Measurements from ENCODE around the gene ATP1B3. TPM values are rescaled to one million over a fixed set of nuclear protein-coding genes. Genes with fewer than 3 reads are reported as not detected.

ATP1B3 gene
- polyA plus RNA-seq, 1 experiment: 59.7 TPM

DNA sequence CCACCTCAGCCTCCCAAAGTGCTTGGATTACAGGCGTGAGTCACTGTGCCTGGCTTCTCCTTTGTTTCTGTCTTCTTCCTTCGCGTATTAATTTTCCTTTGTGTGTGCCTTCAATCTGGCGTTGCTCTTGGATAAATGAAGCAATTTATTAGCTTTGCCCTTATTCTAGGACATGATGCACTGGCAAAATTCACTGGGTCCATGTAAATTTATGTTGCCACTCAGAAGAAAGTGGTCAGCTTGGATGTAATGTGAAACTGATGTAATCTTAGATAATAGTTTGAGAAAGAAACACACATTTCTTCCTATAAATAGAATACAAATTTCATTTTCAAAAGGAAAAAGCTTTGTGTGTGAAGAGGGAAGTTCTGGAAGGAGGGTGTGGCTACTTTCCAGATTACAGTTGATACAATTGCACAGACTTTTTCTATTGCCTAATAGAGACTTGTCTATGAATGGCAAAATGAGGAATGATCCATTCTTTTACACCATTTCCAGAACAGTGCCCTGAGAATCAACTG lies 23.3 kb upstream of the ATP1B3 start:
- TF ChIP-seq, protein P1, sequence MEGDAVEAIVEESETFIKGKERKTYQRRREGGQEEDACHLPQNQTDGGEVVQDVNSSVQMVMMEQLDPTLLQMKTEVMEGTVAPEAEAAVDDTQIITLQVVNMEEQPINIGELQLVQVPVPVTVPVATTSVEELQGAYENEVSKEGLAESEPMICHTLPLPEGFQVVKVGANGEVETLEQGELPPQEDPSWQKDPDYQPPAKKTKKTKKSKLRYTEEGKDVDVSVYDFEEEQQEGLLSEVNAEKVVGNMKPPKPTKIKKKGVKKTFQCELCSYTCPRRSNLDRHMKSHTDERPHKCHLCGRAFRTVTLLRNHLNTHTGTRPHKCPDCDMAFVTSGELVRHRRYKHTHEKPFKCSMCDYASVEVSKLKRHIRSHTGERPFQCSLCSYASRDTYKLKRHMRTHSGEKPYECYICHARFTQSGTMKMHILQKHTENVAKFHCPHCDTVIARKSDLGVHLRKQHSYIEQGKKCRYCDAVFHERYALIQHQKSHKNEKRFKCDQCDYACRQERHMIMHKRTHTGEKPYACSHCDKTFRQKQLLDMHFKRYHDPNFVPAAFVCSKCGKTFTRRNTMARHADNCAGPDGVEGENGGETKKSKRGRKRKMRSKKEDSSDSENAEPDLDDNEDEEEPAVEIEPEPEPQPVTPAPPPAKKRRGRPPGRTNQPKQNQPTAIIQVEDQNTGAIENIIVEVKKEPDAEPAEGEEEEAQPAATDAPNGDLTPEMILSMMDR (IDR thresholded peaks at IDR 0.05; ENCODE audit: insufficient read depth, low read depth, low read length): no peak
- POLR2A ChIA-PET: no interaction called here
- H3K4me3 ChIP-seq (ENCODE audit: low read depth, low read length): no peak overlapping the region
- no peaks in the 10 kb centered on the region for H3K36me3 ChIP-seq (ENCODE audit: control insufficient read depth, insufficient read depth, low read length)
- CTCF ChIA-PET: interaction anchor here (0.7 to 1.6 kb wide), 3 partner anchors 22 to 40 kb away, joined by 3 to 5 read pairs (median 3); no protein-coding TSS in a partner anchor
- H3K27me3 ChIP-seq (ENCODE audit: control insufficient read depth, insufficient read depth, low read length): no peaks in the 10 kb centered on the region
- DNase-seq (ENCODE audit: low read depth): no peak

GRCh38 chr3:141853629-141854168 lies 22.7 kb upstream of the ATP1B3 start:
- no peak overlapping the region for H3K4me3 ChIP-seq (ENCODE audit: low read depth, low read length)
- H3K36me3 ChIP-seq (ENCODE audit: control insufficient read depth, insufficient read depth, low read length): no peaks in the 10 kb centered on the region
- H3K27me3 ChIP-seq (ENCODE audit: control insufficient read depth, insufficient read depth, low read length): no peaks in the 10 kb centered on the region
- CTCF ChIA-PET: interaction anchor here (0.5 to 1.6 kb wide), 4 partner anchors 22 to 277 kb away, joined by 3 to 5 read pairs (median 4); no protein-coding TSS in a partner anchor
- DNase-seq (ENCODE audit: low read depth): no peak
- POLR2A ChIA-PET: no interaction called here
- TF ChIP-seq, protein P1 (IDR thresholded peaks at IDR 0.05; ENCODE audit: insufficient read depth, low read depth, low read length): no peak

DNA sequence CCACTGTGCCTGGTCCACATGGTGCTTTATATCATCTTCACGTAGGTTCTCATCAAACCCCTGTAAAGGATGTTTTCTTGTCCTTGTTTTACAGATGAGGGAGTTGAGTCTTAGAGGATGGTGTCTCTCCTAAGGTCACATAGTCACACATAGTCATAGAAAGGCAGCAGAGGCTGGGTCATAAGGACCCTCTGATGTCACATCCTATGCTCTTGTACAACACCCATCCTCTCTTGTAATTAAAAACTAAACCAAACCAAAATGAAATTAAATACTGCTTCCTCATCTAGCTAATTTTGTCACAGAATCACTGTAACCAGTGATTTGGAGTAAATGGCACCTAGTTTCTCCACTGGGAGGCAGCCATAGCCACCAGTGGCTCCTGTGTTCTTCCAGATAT lies 21.8 kb upstream of the ATP1B3 start:
- H3K4me3 ChIP-seq (ENCODE audit: low read depth, low read length): no peak overlapping the region
- POLR2A ChIA-PET: no interaction called here
- CTCF ChIA-PET: interaction anchor here (1.2 kb wide), 1 partner anchor 20 kb away, joined by 3 read pairs; no protein-coding TSS in a partner anchor

DNA sequence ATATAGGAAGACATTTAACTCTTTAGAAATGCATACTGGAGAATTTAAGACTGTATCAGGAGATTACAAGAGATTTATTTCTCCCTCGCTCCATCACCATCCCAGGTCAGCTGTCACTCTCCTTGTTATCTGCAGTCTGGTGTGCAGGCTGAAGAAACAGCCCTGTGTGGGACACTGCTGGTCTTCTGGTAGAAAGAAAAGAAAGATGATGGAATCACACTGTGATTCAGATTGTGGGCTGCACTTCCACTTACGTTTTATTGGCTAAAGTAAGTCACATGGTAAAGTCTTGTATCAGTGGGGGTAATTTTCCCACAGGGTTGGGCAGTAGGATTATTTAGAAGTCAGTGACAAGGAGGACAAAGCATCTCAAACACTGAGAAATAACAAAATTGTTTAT lies 18.1 kb upstream of the ATP1B3 start:
- DNase-seq (ENCODE audit: low read depth): no peak
- TF ChIP-seq, protein P1 (IDR thresholded peaks at IDR 0.05; ENCODE audit: insufficient read depth, low read depth, low read length): no peak
- H3K27me3 ChIP-seq (ENCODE audit: control insufficient read depth, insufficient read depth, low read length): no peaks in the 10 kb centered on the region
- POLR2A ChIA-PET: no interaction called here
- no peaks in the 10 kb centered on the region for H3K36me3 ChIP-seq (ENCODE audit: control insufficient read depth, insufficient read depth, low read length)
- no peak overlapping the region for H3K4me3 ChIP-seq (ENCODE audit: low read depth, low read length)
- CTCF ChIA-PET: interaction anchor here (0.6 to 1.7 kb wide), 2 partner anchors 10 to 17 kb away, joined by 3 to 5 read pairs; no protein-coding TSS in a partner anchor

More for the DNA sequence above, 21.8 kb upstream of the ATP1B3 start:
- DNase-seq (ENCODE audit: low read depth): no peak
- TF ChIP-seq, protein P1 (IDR thresholded peaks at IDR 0.05; ENCODE audit: insufficient read depth, low read depth, low read length): no peak
- no peaks in the 10 kb centered on the region for H3K36me3 ChIP-seq (ENCODE audit: control insufficient read depth, insufficient read depth, low read length)
- no peaks in the 10 kb centered on the region for H3K27me3 ChIP-seq (ENCODE audit: control insufficient read depth, insufficient read depth, low read length)

- POLR2A ChIA-PET: no interaction called here
- H3K4me3 ChIP-seq (ENCODE audit: low read depth, low read length): no peak overlapping the region
- no peaks in the 10 kb centered on the region for H3K36me3 ChIP-seq (ENCODE audit: control insufficient read depth, insufficient read depth, low read length)
- DNase-seq (ENCODE audit: low read depth): no peak
- H3K27me3 ChIP-seq (ENCODE audit: control insufficient read depth, insufficient read depth, low read length): no peaks in the 10 kb centered on the region
- CTCF ChIA-PET: interaction anchor here (1.2 kb wide), 1 partner anchor 16 kb away, joined by 3 read pairs; no protein-coding TSS in a partner anchor
- TF ChIP-seq, protein P1 (IDR thresholded peaks at IDR 0.05; ENCODE audit: insufficient read depth, low read depth, low read length): no peak
These were observed 16.8 kb upstream of the ATP1B3 start for GRCh38 chr3:141859651-141860050.
